CD4-positive, CD25-positive, alpha-beta regulatory T cell (primary cell): ENCODE results near the gene ITSN1. TPM values are rescaled to one million over a fixed set of nuclear protein-coding genes. Genes with fewer than 3 reads are reported as not detected.

Source experiments
- ATAC-seq, 2 donors: fragments of 150-1000 bp; cut with Tn5 transposase; one replicate each; pipeline ENCODE4 v1.10.0; 2021; ENCODE audit warnings: low read depth in 2 of 2, moderate number of reproducible peaks in 2 of 2, moderate library complexity in 1 of 2
- DNase-seq, 3 donors: peaks; one replicate each; pipeline versions ENCODE4 v3.0.0 to v3.0.0-alpha.2; 2012 to 2022; ENCODE audit warnings: mixed read lengths in 1 of 3
- H3K27ac ChIP-seq: one replicate; pipeline ENCODE4 v1.7.0; 2013; ENCODE audit warnings: mild to moderate bottlenecking, low read length; ENCODE audit not compliant: insufficient read depth, poor library complexity, severe bottlenecking
- H3K27me3 ChIP-seq: one replicate; pipeline ENCODE4 v1.7.0; 2013; ENCODE audit warnings: low read length; ENCODE audit not compliant: control insufficient read depth, insufficient read depth
- H3K36me3 ChIP-seq: one replicate; pipeline ENCODE4 v1.7.0; 2013; ENCODE audit warnings: mild to moderate bottlenecking, low read length, moderate library complexity; ENCODE audit not compliant: control insufficient read depth, insufficient read depth
- H3K4me1 ChIP-seq: 2 replicates; pipeline ENCODE4 v1.7.0; 2013; ENCODE audit warnings: mild to moderate bottlenecking, low read length; ENCODE audit not compliant: insufficient read depth, control insufficient read depth, poor library complexity, severe bottlenecking
- H3K4me3 ChIP-seq: one replicate; pipeline ENCODE4 v1.7.0; 2013; ENCODE audit warnings: low read depth, mild to moderate bottlenecking, low read length, moderate library complexity
- H3K9me3 ChIP-seq, 2 experiments: 1 replicate in 1 of 2; 2 replicates in 1 of 2; pipeline ENCODE4 v1.7.0; 2013; ENCODE audit warnings: low read length in 2 of 2, mild to moderate bottlenecking in 1 of 2, moderate library complexity in 1 of 2; ENCODE audit not compliant: control insufficient read depth in 2 of 2
- H3K27ac Mint-ChIP-seq, 3 donors: one replicate each; pipeline ENCODE4 v1.8.0; 2020 to 2022; ENCODE audit warnings: mild to moderate bottlenecking in 3 of 3, mixed read lengths in 3 of 3, moderate library complexity in 2 of 3
- H3K27me3 Mint-ChIP-seq: one replicate; pipeline ENCODE4 v1.8.0; 2022; ENCODE audit warnings: mild to moderate bottlenecking, mixed read lengths
- H3K36me3 Mint-ChIP-seq: one replicate; pipeline ENCODE4 v1.8.0; 2020; ENCODE audit warnings: mixed read lengths
- H3K4me1 Mint-ChIP-seq, 4 donors: one replicate each; pipeline ENCODE4 v1.8.0; 2020 to 2022; ENCODE audit warnings: mixed read lengths in 4 of 4, mild to moderate bottlenecking in 1 of 4
- H3K4me3 Mint-ChIP-seq, 4 donors: one replicate each; pipeline ENCODE4 v1.8.0; 2020 to 2022; ENCODE audit warnings: mild to moderate bottlenecking in 4 of 4, mixed read lengths in 4 of 4, moderate library complexity in 3 of 4
- H3K9me3 Mint-ChIP-seq, 7 donors: one replicate each; pipeline ENCODE4 v1.8.0; 2020 to 2022; ENCODE audit warnings: mixed read lengths in 7 of 7, mild to moderate bottlenecking in 3 of 7, moderate library complexity in 2 of 7
- polyA plus RNA-seq, 4 donors: library from polyadenylated mRNA; unstranded; fragments of 300-500 nt; fragmentation: Illumina TruSeq; gene quantifications; one replicate each; pipeline ENCODE4 v1.2.3, GENCODE V29; 2021
- total RNA-seq: library from RNA; stranded (reverse); gene quantifications from one replicate; pipeline ENCODE4 v1.2.3, GENCODE V29; 2022

ITSN1 gene
- total and polyA plus RNA-seq, 5 donors from 2014 or later = 0.17 to 1.1 (median 0.44) TPM

- Histone ChIP-seq H3K9me3 (no peaks in the 10 kb centered on the region), H3K27me3 (no peaks in the 10 kb centered on the region), H3K4me1 (no peaks in the 10 kb centered on the region), H3K27ac (no peak overlapping the region), H3K4me3 (no peak overlapping the region), H3K36me3 (no peaks in the 10 kb centered on the region)
- DNase-seq = no peak
- Mint-ChIP-seq H3K9me3 (peaks cover 0 to 1% (median 0%) of the 10 kb centered on the region in 7 donors), H3K4me1 (no peaks in the 10 kb centered on the region), H3K27me3 (no peaks in the 10 kb centered on the region), H3K4me3 (no peak overlapping the region), H3K27ac (no peak overlapping the region), H3K36me3 (no peaks in the 10 kb centered on the region)
- ATAC-seq = no peak
Measured at GRCh38 chr21:33753886-33754285, 111.6 kb downstream of the ITSN1 start.

GRCh38 chr21:33754481-33754880, 112.2 kb downstream of the ITSN1 start:
- no peak overlapping the region for H3K27ac Mint-ChIP-seq
- no peaks in the 10 kb centered on the region for H3K36me3 ChIP-seq
- H3K9me3 Mint-ChIP-seq = peaks cover 0 to 1% (median 0%) of the 10 kb centered on the region in 7 donors
- H3K27ac ChIP-seq = no peak overlapping the region
- no peaks in the 10 kb centered on the region for H3K4me1 Mint-ChIP-seq
- no peak for ATAC-seq
- H3K4me3 Mint-ChIP-seq = no peak overlapping the region
- no peaks in the 10 kb centered on the region for H3K36me3 Mint-ChIP-seq
- H3K4me1 ChIP-seq = no peaks in the 10 kb centered on the region
- no peaks in the 10 kb centered on the region for H3K27me3 Mint-ChIP-seq
- no peak overlapping the region for H3K4me3 ChIP-seq
- no peaks in the 10 kb centered on the region for H3K9me3 ChIP-seq
- no peak for DNase-seq
- H3K27me3 ChIP-seq = no peaks in the 10 kb centered on the region

DNA sequence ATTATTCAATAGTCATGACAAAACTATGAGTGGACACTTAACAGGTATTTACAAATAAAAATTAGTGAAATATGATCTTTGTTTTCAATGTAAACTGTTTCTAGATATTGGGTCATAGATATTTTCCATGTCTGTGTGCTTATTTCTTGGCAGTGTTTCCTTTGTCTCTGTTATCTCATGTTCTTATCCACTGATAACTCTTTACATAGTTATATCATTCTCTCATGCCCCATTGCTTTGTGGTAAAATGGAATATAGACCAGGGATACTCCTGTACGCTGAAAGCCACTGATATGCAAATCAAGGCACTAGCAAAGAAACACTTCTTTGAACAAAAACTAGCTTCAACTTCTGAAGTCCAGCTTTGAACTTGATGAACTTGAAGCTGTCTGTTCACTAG, 113.1 kb downstream of the ITSN1 start:
- no peak overlapping the region for H3K4me3 ChIP-seq
- H3K27me3 Mint-ChIP-seq = no peaks in the 10 kb centered on the region
- H3K36me3 ChIP-seq = no peaks in the 10 kb centered on the region
- no peak for ATAC-seq
- no peaks in the 10 kb centered on the region for H3K36me3 Mint-ChIP-seq
- no peaks in the 10 kb centered on the region for H3K27me3 ChIP-seq
- no peaks in the 10 kb centered on the region for H3K9me3 ChIP-seq
- DNase-seq = no peak
- H3K4me3 Mint-ChIP-seq = no peak overlapping the region
- no peaks in the 10 kb centered on the region for H3K4me1 Mint-ChIP-seq
- H3K4me1 ChIP-seq = no peaks in the 10 kb centered on the region
- no peak overlapping the region for H3K27ac Mint-ChIP-seq
- H3K9me3 Mint-ChIP-seq = peaks cover 0 to 1% (median 0%) of the 10 kb centered on the region in 7 donors
- H3K27ac ChIP-seq = no peak overlapping the region

- H3K9me3 ChIP-seq = no peaks in the 10 kb centered on the region
- H3K4me1 ChIP-seq = no peaks in the 10 kb centered on the region
- no peak overlapping the region for H3K4me3 Mint-ChIP-seq
- no peaks in the 10 kb centered on the region for H3K9me3 Mint-ChIP-seq
- no peaks in the 10 kb centered on the region for H3K36me3 Mint-ChIP-seq
- no peak overlapping the region for H3K27ac Mint-ChIP-seq
- no peaks in the 10 kb centered on the region for H3K4me1 Mint-ChIP-seq
- no peak overlapping the region for H3K4me3 ChIP-seq
- H3K36me3 ChIP-seq = no peaks in the 10 kb centered on the region
- ATAC-seq = no peak
- no peaks in the 10 kb centered on the region for H3K27me3 ChIP-seq
- no peaks in the 10 kb centered on the region for H3K27me3 Mint-ChIP-seq
- DNase-seq = no peak
- no peak overlapping the region for H3K27ac ChIP-seq
Measured at GRCh38 chr21:33760641-33761440, 118.5 kb downstream of the ITSN1 start.

GRCh38 chr21:33761441-33762036, 119.2 kb downstream of the ITSN1 start:
- Histone ChIP-seq H3K27me3 (no peaks in the 10 kb centered on the region), H3K27ac (no peak overlapping the region)
- no peak overlapping the region for H3K27ac Mint-ChIP-seq

GRCh38 chr21:33762803-33763581, 120.7 kb downstream of the ITSN1 start:
- DNase-seq (no peak), ATAC-seq (no peak)
- H3K27me3 ChIP-seq = no peaks in the 10 kb centered on the region
- Mint-ChIP-seq H3K36me3 (no peaks in the 10 kb centered on the region), H3K4me3 (no peak overlapping the region), H3K9me3 (no peaks in the 10 kb centered on the region), H3K4me1 (no peaks in the 10 kb centered on the region), H3K27ac (no peak overlapping the region), H3K27me3 (peaks cover 4% of the 10 kb centered on the region)
- no peak overlapping the region for H3K27ac ChIP-seq
- H3K36me3 ChIP-seq = no peaks in the 10 kb centered on the region
- H3K9me3 ChIP-seq = no peaks in the 10 kb centered on the region
- no peak overlapping the region for H3K4me3 ChIP-seq
- no peaks in the 10 kb centered on the region for H3K4me1 ChIP-seq

More at GRCh38 chr21:33761441-33762036, 119.2 kb downstream of the ITSN1 start:
- H3K36me3 Mint-ChIP-seq = no peaks in the 10 kb centered on the region
- H3K4me1 Mint-ChIP-seq = no peaks in the 10 kb centered on the region
- no peak overlapping the region for H3K4me3 Mint-ChIP-seq
- peaks cover 2% of the 10 kb centered on the region for H3K27me3 Mint-ChIP-seq
- H3K9me3 Mint-ChIP-seq = no peaks in the 10 kb centered on the region
- Histone ChIP-seq H3K4me1 (no peaks in the 10 kb centered on the region), H3K9me3 (no peaks in the 10 kb centered on the region), H3K36me3 (no peaks in the 10 kb centered on the region), H3K4me3 (no peak overlapping the region)
- no peak for ATAC-seq
- no peak for DNase-seq

GRCh38 chr21:33763582-33763899, 121.2 kb downstream of the ITSN1 start:
- H3K27me3 Mint-ChIP-seq = peaks cover 4% of the 10 kb centered on the region
- no peaks in the 10 kb centered on the region for H3K4me1 Mint-ChIP-seq
- no peak for DNase-seq
- no peaks in the 10 kb centered on the region for H3K27me3 ChIP-seq
- no peak overlapping the region for H3K27ac Mint-ChIP-seq
- H3K27ac ChIP-seq = no peak overlapping the region
- H3K36me3 ChIP-seq = no peaks in the 10 kb centered on the region
- H3K36me3 Mint-ChIP-seq = no peaks in the 10 kb centered on the region
- ATAC-seq = no peak
- H3K4me1 ChIP-seq = no peaks in the 10 kb centered on the region
- no peaks in the 10 kb centered on the region for H3K9me3 Mint-ChIP-seq
- no peak overlapping the region for H3K4me3 ChIP-seq
- H3K4me3 Mint-ChIP-seq = no peak overlapping the region
- no peaks in the 10 kb centered on the region for H3K9me3 ChIP-seq
